HG03342 (cell line): ENCODE data around the gene TTLL5.

Experiments used
- ATAC-seq: cut with Tn5 transposase; IDR thresholded peaks from one replicate; pipeline ENCODE4 v1.9.1; 2021; ENCODE audit warnings: mild to moderate bottlenecking, moderate library complexity; ENCODE audit not compliant: unreplicated experiment

Gene TTLL5

DNA sequence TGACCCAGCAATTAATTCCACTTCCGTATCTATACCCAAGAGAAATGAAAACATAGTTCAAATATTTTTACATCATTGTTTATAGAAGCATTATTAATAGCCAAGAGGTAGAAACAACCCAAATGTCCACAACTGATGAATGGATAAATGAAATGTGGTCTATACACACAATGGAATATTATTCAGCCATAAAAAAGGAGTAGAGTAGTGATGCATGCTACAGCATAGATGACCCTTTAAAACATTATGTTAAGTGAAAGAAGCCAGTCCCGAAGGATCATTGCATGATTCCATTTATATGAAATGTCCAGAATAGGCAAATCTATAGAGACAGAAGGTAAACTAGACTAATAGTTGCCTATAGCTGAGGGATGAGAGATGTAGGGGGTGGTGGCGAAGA lies 291.4 kb downstream of the TTLL5 start:
- ATAC-seq, result no peak

DNA sequence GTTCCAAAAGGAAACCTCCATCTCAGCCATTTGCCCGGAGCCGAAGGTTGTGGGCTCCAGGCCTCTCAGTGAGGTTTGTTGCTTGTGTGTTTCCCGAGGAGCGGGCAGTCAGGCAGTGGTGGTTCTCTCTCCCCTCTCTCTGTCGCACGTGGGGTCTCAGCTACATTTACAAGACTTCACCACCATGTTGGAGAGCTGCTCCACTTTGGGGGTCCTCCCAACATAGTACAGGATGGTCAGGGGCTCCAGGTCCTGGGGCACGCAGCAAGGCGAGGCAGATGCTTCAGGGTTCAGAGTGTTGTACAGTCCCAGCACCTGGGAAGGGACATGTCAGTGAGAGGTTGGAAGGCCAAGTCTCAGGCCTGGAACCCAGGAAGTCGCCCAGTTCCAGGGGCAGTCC lies 298.0 kb downstream of the TTLL5 start:
- no peak for ATAC-seq

DNA sequence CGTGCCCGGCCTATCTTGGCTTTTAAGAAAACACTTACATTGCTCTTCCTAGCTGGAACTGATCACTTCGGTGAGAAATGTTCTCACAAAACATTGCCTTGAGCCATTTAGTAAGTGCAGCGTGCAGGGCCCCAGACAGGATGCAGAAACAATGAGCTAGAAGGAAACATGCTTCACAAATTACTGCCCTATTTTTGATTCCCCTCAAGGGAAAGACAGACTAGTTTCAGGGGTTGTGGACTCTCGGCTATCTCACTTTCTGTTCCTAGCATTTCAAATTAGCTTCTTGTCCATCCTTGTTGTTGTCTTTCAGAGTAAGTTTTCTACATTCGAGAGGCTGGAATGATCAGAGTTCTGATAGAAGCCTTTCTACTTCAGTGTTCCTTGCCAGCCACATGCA lies 299.2 kb downstream of the TTLL5 start:
- peak; percentile 78 for ATAC-seq

DNA sequence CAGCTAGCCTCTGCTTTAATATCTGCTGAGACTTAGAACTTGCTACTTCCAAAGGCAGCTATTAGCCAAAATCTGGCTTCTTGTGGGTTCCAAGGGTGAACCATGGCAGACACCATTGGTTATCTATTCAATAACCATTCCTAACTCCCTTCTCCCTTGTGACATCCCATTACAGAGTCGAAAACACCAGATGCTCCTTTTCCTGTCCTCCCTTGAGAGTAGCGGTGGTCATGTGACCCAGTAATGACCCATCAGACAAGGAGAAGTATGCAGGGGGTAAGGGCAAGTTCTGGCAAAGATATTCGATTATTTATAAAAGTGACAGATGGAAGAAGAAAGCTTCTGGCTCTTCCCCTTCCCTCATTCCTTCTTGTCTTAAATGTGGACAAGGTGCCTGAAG lies 300.6 kb downstream of the TTLL5 start:
- ATAC-seq, result no peak

DNA sequence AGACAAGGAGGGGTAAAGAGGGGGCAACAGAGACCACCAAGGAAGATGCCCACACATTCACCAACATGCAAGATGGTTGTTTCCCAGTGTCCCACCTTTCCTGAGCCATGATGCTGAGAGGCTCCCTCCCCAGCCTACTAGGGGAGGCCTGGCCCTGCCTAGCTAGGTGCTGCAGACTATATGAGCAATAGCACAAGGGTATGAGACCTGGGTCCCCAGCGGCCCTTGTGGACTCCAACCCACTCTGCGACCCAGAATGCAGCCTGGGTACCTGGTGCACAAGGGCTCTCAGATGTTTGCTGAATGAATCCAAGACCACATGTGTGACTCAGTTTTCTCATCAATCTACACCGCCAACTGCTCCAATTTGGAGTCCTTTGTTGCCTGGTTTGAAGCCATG lies 306.8 kb downstream of the TTLL5 start:
- ATAC-seq, result no peak

DNA sequence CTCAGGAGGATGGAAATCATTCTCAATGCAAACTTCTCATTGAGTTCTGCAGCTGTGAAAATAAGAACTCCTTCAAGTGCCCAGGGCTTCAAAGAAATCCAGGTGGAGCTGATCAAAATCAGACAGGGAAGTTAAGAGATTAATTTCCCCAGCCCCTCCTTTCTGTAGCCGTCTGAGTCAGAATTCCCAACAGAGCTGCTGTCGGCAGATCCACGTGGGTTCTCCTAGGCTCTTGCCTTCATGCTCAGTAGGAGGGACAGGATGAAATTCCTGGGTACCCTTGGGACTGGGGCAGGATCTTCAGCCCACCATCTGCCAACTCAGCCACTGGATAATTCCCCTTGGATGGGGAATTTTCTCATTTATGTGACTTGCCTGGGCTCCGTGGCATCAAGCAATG lies 307.4 kb downstream of the TTLL5 start:
- no peak for ATAC-seq

DNA sequence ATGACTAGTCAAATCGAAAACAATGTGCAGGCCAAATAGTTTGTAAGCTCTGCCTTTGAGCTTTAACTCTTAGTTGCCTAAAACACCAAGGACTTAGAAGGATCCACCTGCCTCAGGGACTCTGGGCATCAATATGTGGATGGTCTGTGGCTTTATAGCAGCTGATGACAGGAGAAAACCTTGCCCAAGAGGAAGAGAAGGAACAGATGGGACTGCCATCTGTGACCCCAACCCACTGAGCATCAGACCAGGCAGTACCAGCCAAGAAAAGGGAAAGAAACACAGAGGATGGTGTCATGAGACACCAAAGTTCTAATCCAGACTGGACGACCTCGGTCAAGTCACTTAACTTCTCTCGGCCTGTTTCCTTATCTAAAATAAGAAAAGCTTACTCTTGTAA lies 308.1 kb downstream of the TTLL5 start:
- ATAC-seq, result no peak

DNA sequence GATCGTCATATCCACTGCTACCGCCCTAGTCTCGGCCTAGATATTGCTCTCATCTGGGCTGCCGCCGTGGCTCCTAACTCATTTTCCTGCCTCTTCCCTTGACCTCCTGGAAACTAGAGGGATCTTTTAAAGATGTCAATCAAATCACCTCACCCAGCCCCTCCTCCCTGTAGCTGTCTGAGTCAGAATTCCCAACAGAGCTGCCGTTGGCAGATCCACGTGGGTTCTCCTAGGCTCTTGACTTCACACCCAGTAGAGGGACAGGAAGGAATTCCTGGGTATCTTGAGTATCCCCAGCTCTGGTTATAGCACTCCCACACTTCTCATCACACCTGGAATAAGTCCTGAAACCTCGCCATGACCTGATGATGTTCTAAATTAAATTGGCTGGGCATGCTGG lies 308.8 kb downstream of the TTLL5 start:
- ATAC-seq, result no peak

DNA sequence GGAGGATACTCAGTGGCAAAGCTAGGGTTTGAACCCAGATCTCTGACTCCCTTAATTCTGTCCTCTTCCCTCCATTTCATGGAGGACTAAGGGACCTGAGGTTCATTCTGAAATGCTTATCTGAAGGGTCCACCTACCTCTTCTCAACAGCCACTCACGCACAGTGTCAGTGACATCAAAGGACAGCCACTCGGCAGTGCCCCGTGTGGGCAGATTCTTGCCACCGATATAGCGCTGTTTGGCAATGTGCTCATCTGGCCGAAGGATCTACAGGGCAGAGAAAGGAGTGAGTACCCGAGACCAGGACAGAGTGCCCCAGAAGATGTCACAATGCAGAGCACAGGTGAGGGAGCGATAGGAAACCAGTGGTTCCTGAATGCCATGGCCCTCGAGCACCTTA lies 309.9 kb downstream of the TTLL5 start:
- no peak for ATAC-seq

DNA sequence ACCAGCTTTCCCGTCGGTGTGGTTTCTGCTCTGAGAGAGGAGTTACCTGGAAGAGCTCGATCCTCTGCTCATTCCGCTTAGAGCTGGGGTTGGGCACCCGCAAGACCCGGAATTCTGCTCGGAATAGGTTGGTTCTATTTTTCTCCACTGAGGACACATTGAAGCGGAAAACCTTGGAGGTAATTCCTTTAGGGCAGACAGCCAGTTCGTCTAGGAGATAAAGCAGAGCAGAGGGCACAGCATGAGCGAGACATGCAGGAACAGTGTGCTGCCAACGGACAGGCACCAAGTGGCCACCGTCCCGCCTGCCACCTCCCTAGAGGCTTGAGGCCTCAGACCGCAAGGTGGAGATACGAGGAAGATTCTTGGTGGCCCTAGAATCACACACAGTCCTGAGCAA lies 310.5 kb downstream of the TTLL5 start:
- ATAC-seq, result no peak

DNA sequence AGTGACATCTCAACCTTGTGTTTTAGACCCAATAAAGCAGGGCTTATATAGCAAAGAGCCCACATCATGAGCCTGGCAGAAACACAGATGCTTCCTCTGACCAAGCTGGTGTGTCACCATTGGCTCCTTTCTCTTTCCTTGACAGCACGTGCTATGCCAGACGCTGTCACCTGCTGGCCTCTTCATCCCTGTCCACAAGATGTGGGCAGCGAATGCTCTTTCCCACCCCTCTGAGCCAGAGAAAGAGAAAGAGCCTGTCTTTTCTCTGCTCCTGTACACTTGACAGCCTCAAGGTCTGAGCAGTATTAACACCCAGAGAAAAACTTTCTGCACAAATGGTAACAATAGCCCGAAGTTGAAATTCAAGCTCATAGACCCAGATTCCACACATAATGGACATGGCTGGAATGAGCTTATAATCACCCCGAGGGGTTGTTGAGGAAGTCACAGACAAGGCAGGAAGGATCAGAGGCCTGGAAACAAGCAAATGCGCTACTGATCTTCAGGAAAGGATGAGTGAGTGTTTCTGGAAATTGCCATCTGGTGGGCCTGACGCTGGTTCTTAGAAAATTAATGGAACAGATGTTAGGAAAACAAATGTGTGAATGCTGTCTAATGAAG lies 311.9 kb downstream of the TTLL5 start:
- no peak for ATAC-seq

DNA sequence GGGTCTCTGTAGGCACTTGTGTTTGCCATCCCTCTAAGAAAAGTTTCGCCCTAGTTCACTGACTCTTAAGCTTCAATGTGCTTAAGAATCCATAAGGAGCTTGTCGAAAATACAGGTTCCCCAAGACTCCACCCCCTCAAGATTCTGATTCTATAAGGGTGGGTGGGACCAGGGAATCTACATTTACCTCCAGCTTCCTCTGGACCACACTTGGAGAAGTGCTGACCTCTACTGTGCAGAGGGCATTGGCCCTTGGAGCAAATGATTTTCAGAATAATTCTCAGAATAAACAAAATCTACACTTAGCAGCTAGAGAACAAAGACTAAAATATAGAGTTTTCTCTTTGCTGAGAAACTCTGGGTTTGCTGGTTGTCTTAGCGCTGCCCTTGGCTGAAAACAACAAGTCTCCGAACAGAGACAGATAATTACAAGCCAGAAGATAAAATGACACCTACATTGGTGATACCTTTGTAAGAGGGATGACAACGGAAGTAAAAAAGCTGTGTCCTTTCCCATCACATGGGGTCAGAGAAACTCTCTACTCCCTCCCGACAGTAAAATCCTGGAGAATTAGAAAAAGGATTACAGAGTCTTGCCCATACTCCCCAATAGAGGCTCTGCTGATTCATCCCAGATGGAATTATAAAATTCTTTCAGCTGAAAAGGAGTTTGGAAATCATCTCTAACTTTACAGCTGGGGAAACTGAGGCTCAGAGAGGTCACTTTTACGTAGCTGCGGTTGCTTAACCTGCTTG lies 316.0 kb downstream of the TTLL5 start:
- ATAC-seq, result no peak

DNA sequence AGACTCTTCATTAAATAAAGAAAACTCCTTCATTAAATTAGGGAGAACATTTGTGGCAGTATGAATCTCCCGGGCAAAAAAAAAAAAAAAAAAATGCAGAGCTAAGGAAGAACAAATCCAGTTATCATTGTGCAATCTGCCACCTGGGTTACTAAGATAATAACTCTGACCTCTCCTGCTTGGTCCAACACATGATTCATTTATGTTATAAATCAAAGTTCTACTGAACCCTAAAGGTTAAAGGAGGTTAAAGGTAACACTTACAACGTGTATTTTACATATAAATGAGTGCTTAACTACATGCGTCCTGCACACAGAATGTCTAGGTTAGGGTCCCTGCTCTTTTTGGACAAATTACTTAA lies 316.5 kb downstream of the TTLL5 start:
- ATAC-seq, result no peak

DNA sequence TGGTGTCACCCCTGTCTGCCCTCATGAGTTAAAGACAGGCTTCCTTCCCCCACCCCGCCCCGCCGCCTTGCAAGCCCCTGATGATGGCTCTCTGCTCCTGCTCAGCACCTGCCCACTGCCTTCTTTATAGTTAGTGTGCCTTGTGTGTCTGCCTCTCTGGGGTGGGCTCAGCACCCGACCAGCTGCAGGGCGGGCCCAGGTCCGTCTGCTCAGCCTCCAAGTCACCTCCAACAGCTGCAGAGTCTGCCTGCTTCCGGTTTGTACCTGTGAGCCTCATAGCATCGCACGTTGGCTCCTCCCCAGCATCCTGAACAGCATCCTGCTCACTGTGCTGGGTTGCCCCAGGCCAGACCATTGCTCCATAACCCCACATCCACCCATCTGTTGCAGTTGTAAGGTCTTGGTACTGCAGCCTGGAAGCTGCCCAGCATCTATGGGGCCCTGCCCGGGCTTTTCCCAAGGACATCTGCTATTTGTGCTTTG lies 317.2 kb downstream of the TTLL5 start:
- no peak for ATAC-seq

DNA sequence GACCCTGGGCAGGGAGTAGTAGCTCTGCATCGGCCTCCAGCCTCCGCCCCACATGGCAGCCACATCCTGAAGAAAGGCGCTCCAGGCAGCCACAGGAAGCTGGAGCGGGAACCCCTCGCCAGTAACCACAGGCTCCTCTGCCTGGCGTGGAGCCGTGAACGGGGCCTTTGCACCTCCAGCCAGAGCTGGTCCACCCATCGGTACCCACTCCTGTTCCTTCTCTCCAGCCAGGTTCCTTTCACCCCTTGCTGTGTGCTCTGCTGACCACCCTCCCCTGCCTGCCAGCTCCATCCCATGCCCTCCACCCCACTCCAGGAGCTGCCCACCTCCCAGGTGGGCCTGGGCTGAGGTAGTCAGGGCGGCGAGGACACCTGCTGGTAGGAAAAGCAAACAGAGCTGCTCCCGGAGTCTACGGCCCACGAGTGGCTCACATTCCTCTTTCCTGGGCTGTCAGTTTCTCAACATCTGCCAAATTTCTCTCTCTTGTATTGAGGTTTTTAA lies 318.1 kb downstream of the TTLL5 start:
- no peak for ATAC-seq

DNA sequence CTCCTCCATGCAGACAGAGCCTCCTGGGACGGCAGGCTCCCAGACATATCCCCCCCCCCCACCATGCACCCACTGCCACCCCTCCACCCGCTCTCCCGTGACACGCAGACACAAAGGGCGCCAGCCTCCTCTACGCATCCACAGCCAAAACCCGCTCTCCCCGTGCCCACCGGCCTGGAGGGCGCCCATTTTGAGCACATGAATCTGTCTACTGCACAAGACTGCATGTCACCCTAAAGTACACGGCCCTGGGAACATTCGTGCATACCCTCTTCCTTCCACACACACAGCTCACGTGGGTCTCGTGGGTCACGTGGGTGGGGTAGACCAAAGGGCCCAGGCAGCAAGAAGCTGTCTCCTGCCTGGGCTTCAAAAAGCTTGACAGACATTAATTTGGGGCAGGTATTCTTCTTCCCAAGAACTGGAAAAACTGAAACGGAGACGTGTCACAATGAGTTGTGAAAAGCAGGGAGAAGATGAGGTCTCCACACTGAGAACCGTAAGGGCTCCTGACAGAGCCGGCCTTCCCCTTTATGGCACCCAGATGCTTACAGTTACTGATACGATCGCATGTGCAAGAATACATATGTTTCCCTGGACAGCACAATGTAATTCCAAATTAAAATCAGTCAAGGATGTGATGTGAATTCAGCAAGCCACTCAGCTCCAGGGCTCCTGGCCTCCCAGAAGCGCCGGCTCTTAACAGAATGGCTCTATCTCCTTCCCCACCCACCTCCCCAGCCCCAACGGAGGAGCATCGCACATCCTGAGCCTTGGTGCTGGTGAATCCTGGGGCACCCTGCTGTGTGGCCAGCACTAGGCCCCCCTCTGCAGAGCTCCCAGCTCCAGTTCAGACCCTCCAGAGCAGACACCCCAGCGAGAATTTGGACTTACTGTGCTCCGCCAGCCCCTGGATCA lies 318.9 kb downstream of the TTLL5 start:
- no peak for ATAC-seq

DNA sequence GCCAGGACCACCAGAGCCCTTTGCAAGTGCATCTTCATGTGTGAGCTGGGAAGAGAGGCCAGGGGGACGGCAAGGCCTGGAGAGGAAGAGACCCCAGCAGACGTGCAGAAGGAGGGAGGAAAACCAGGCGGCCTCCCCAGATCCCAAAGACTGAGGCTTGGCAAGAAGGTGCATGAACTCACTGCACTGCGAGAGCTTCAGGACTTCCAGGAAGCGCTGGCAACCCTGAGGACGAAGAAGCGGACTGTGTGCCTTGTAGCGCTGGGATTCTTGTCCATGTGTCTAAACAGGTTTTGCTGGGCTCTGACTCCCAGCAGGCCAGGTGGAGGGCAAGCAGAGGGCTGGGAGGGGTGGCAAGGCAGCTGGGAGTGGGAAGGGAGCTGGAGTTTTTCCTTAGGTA lies 319.8 kb downstream of the TTLL5 start:
- ATAC-seq, result no peak

DNA sequence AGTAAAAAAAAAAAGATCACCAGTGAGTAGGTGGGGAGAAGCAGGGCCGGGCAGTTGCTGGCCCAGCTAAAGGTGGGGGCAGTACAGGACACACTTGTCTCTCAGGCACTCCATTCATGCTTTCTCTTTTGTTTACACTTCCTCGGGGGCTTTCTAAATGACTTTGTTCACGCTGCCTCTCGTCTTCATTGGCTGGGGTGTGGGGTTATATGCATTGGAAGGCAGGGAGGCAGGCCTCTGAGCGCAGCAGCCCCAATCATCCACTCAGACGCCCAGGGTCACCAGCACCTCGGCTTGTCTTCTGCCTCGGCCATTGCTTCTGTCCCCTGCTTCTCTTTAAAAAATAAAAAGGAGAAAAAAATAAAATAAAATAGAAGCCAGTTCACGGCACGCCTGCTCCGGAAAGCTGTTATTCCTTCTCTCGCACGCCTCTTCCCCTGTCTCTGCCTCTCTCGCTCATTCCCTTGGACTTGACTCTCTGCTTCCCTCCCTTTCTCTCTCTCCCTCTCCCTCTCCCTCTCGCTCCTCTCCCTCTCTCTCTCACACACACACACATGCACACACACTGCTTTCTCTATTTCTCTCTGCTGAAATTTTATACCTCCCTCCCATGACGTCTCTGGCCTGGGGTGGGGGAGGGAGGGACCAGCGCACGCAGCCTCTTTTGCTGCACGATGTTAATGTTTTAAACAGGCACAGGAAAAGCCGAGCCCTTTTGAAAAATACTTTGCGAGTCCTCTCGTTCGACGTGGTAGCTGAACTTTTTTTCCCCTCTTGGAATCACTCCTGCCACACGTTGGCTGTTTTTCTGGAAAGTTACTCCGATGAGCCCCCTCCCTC lies 320.6 kb downstream of the TTLL5 start, which contains the start of gene TGFB3:
TSS of gene TGFB3 (minus strand) at position 570 of the 840 bp plus-strand sequence. CDS start 1,102 bp downstream, outside the sequence.
- ATAC-seq, result peak; percentile 49

DNA sequence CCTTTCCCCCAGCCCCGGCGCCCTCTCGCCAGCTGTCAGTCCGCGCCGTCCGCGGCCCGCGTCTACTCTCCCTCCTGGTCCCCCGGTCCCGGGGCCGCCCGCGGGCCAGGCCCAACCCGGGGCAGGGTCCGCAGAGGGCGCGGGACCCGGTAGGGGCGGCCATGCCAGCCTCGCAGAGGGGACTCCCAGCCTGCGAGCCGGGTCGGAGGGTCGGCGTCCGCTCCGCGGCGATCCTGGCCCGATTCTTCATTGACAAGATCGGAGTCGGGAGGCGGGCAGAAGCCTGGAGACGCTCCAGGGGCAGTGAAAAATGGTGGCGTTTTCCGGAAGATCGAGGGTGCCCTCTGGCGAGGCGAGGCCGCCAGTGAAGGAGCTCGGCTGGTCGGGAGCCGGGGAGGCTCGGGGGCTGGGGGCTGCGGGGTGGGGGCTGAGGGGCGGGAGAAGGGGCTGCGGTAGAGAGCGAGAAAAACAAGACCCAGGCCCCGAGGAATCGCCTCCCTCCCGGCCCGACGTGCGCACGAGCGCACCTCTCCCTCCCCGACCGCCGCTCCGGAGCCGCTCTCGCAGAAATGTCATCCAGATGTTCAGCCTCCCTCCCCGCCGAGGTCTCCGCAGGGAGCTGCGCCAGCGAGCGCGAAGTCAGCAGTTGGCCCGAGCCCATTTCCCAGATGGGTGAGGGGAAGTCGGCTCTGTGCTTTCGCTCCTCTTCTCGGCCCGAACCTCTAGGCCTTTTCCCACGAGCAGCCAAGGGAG lies 321.4 kb downstream of the TTLL5 start:
- no peak for ATAC-seq

DNA sequence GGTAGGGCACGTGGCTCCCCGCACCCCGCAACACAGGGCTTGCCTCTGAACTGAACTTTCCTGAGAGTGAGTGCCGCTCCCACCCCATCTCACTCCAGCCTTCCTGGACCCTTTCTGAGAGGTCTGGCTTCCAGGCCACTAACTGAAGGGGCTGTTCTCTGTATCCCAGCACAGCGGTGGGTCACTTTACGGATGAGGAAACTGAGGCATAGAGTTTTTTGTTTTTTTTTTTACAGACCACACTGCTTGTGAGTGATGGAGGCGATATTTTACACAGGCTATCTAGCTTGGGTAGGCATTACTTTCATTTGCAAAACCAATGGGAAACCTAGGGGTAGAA lies 321.9 kb downstream of the TTLL5 start:
- no peak for ATAC-seq
